Activated naive CD4-positive, alpha-beta T cell treated with Interleukin-2 at 50 U/mL for 16 hours (primary cell): Measurements from ENCODE around the gene AOAH.
"Not testable (repeated sequence)": the region's sequence is repeated elsewhere in the genome, so short reads cannot be mapped to it uniquely, and the experiment has no call there.

Experiments
- DNase-seq: peaks from one replicate; pipeline ENCODE4 v3.0.0-alpha.2; 2020

The AOAH gene

GRCh38 chr7:36654436-36654835 lies 69.9 kb downstream of the AOAH start:
- DNase-seq = no peak

GRCh38 chr7:36653663-36654355 lies 70.5 kb downstream of the AOAH start:
- no peak for DNase-seq

- no peak for DNase-seq
Observed at GRCh38 chr7:36653008-36653662, 71.2 kb downstream of the AOAH start.

- no peak for DNase-seq
Observed at GRCh38 chr7:36652431-36652830, 71.9 kb downstream of the AOAH start.

GRCh38 chr7:36651404-36651803 lies 72.9 kb downstream of the AOAH start:
- DNase-seq = no peak

- no peak for DNase-seq
Observed at GRCh38 chr7:36650766-36651312, 73.5 kb downstream of the AOAH start.

- no peak for DNase-seq
Observed at GRCh38 chr7:36650320-36650719, 74.0 kb downstream of the AOAH start.

- not testable (repeated sequence) for DNase-seq
Observed at GRCh38 chr7:36649319-36649718, 75.0 kb downstream of the AOAH start.

GRCh38 chr7:36648441-36648840 lies 75.9 kb downstream of the AOAH start:
- DNase-seq = no peak

GRCh38 chr7:36644625-36645422 lies 79.5 kb downstream of the AOAH start:
- DNase-seq = no peak

GRCh38 chr7:36642414-36642813 lies 81.9 kb downstream of the AOAH start:
- no peak for DNase-seq

- DNase-seq = no peak
Observed at GRCh38 chr7:36642010-36642409, 82.3 kb downstream of the AOAH start.

GRCh38 chr7:36640682-36641081 lies 83.6 kb downstream of the AOAH start:
- DNase-seq = no peak

GRCh38 chr7:36639826-36640225 lies 84.5 kb downstream of the AOAH start:
- peak; percentile 25 for DNase-seq

- DNase-seq = no peak
Observed at GRCh38 chr7:36638586-36639263, 85.6 kb downstream of the AOAH start.

- no peak for DNase-seq
Observed at GRCh38 chr7:36638140-36638539, 86.2 kb downstream of the AOAH start.

- no peak for DNase-seq
Observed at GRCh38 chr7:36637417-36637816, 86.9 kb downstream of the AOAH start.

GRCh38 chr7:36636126-36636525 lies 88.2 kb downstream of the AOAH start:
- DNase-seq = no peak

GRCh38 chr7:36635091-36635490 lies 89.2 kb downstream of the AOAH start:
- no peak for DNase-seq

- DNase-seq = no peak
Observed at GRCh38 chr7:36633377-36633776, 90.9 kb downstream of the AOAH start.

- no peak for DNase-seq
Observed at GRCh38 chr7:36630112-36630650, 94.1 kb downstream of the AOAH start.

- no peak for DNase-seq
Observed at GRCh38 chr7:36629351-36629750, 94.9 kb downstream of the AOAH start.

GRCh38 chr7:36627836-36628235 lies 96.5 kb downstream of the AOAH start:
- DNase-seq = no peak
